ENCODE measurements around the gene RPTOR. TPM values are rescaled to one million over a fixed set of nuclear protein-coding genes. Genes with fewer than 3 reads are reported as not detected.

RPTOR gene
- total RNA-seq, 3 donors from 2014 or later (not counting 1 experiment from before 2014, with no cell fraction given) = 49.2 to 63.6 (median 55.4) TPM

DNA sequence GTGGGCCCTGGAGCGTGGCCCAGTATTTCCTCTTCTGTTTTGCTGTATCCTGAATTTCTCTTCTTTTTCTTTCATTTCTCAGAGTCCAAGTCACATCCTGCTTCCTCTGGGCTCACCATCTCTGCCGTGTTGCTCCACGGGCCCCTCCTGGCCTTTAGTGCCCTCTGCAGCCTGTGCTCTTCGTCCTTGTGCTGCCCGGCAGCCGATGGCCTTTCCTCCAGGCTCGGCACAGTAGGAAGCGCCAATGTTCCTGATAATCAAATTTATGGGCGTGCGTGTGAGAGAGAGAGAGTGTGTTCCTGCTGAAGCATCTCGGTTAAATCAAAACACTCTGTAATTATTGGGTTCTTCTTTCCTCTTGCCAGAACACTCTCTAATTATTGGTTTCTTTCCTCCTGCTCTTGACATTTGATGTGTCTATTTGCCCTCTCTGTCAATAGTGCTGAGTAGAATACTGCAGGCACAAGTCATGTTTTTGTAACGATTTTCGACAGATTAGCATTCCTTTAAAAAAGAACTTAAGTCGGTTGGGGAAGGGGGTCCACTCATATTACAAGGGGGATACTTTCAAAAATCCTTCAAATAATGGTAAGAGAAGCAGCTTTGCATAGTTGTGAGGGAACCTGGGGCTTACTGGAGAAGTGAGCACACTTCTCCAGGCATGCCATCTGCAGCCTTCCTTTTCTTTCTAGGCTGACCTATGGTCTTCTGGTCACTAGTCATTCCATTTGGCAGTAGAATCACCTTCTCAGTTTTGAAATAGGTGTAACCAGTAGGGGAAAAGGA lies 126.6 kb downstream of the RPTOR start:
- no peak for DNase-seq
- ATAC-seq = no peak
- Histone ChIP-seq H3K9me3 (ENCODE audit: control insufficient read depth, insufficient read depth, low read length) (no peaks in the 10 kb centered on the region), H3K27ac (ENCODE audit: low read length) (no peak overlapping the region), H3K27me3 (ENCODE audit: control insufficient read depth, insufficient read depth, low read length) (no peaks in the 10 kb centered on the region), H3K4me1 (ENCODE audit: control insufficient read depth, insufficient read depth, low read length) (peaks cover 8% of the 10 kb centered on the region), H3K4me3 (ENCODE audit: low read length) (no peak overlapping the region), H3K36me3 (ENCODE audit: control insufficient read depth, insufficient read depth, low read length) (no peaks in the 10 kb centered on the region)
- intact Hi-C loops (cut with micrococcal nuclease) = no loop called here
- no peak overlapping the region for H3K27ac Mint-ChIP-seq
- H3K9me3 Mint-ChIP-seq = no peaks in the 10 kb centered on the region
- peaks cover 36 to 47% of the 10 kb centered on the region in 2 donors for H3K4me1 Mint-ChIP-seq
- H3K4me3 Mint-ChIP-seq = no peak overlapping the region
- 94% methylated on average over 13 of the region's 14 CpGs for WGBS (ENCODE audit: insufficient coverage)
- H3K36me3 Mint-ChIP-seq = no peaks in the 10 kb centered on the region
- H3K27me3 Mint-ChIP-seq (ENCODE audit: low read depth in 2 of 2) = no peaks in the 10 kb centered on the region
- TF ChIP-seq, protein P1, sequence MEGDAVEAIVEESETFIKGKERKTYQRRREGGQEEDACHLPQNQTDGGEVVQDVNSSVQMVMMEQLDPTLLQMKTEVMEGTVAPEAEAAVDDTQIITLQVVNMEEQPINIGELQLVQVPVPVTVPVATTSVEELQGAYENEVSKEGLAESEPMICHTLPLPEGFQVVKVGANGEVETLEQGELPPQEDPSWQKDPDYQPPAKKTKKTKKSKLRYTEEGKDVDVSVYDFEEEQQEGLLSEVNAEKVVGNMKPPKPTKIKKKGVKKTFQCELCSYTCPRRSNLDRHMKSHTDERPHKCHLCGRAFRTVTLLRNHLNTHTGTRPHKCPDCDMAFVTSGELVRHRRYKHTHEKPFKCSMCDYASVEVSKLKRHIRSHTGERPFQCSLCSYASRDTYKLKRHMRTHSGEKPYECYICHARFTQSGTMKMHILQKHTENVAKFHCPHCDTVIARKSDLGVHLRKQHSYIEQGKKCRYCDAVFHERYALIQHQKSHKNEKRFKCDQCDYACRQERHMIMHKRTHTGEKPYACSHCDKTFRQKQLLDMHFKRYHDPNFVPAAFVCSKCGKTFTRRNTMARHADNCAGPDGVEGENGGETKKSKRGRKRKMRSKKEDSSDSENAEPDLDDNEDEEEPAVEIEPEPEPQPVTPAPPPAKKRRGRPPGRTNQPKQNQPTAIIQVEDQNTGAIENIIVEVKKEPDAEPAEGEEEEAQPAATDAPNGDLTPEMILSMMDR (IDR thresholded peaks at IDR 0.05) = no peak

DNA sequence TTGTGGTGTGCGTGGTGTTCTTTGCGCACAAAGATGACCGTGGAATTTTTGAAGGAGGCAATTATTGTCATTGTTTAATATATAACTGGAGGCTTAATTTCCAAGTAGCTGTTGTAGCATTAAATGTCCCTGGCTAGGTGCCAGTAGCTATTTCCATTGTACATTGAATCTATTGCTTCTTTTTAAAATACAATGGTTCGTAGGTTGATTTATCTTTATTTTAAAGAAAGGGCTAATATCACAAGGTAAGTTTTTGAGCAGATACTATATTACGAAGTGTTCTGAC lies 127.1 kb downstream of the RPTOR start:
- no peak overlapping the region for H3K27ac Mint-ChIP-seq
- peaks cover 38 to 45% of the 10 kb centered on the region in 2 donors for H3K4me1 Mint-ChIP-seq
- Histone ChIP-seq H3K4me1 (ENCODE audit: control insufficient read depth, insufficient read depth, low read length) (peaks cover 8% of the 10 kb centered on the region), H3K4me3 (ENCODE audit: low read length) (no peak overlapping the region), H3K27me3 (ENCODE audit: control insufficient read depth, insufficient read depth, low read length) (no peaks in the 10 kb centered on the region), H3K9me3 (ENCODE audit: control insufficient read depth, insufficient read depth, low read length) (no peaks in the 10 kb centered on the region), H3K27ac (ENCODE audit: low read length) (no peak overlapping the region), H3K36me3 (ENCODE audit: control insufficient read depth, insufficient read depth, low read length) (no peaks in the 10 kb centered on the region)
- H3K27me3 Mint-ChIP-seq (ENCODE audit: low read depth in 2 of 2) = no peaks in the 10 kb centered on the region
- no peaks in the 10 kb centered on the region for H3K9me3 Mint-ChIP-seq
- DNase-seq (no peak), ATAC-seq (no peak)
- H3K4me3 Mint-ChIP-seq = no peak overlapping the region
- H3K36me3 Mint-ChIP-seq = no peaks in the 10 kb centered on the region
- WGBS (ENCODE audit: insufficient coverage) = 98% methylated on average over 5 of the region's 5 CpGs
- intact Hi-C loops (cut with micrococcal nuclease) = no loop called here
- TF ChIP-seq, protein P1 (IDR thresholded peaks at IDR 0.05) = no peak

DNA sequence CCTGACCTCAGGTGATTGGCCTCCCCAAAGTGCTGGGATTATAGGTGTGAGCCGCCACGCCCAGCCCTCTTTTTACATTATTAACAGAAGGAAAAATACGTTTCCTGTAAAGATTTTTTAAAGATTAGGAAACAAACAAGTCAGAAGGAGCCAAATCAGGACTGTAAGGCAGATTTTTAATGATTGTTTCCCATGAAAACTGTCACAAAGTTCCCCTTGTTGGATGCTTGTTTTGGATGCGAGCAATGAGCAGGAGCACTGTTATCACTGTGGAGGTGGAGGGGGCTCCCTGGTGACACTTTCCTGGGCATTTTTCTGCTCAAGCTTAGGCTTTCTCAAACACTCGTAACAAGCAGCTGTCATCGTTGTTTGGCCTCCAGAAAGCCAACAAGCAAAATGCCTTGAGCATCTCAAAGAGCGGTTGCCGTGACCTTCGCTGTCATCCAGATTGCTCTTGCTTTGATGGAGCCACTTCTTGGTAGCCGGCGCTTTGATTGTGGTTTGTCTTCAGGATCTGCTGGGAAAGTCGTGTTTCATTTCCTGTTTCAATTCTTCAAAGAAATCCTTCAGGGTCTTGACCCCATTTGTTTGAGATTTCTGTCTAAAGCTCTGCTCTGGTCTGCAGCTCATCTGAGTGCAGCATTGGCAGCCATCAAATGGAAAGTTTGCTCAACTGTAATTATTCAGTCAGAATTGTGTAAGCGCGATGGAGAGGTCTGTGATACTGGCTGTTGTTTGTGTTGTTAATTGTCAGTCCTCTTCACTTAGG lies 128.7 kb downstream of the RPTOR start:
- intact Hi-C loops (cut with micrococcal nuclease) = no loop called here
- Histone ChIP-seq H3K4me1 (ENCODE audit: control insufficient read depth, insufficient read depth, low read length) (peaks cover 8% of the 10 kb centered on the region), H3K4me3 (ENCODE audit: low read length) (no peak overlapping the region), H3K27me3 (ENCODE audit: control insufficient read depth, insufficient read depth, low read length) (no peaks in the 10 kb centered on the region), H3K36me3 (ENCODE audit: control insufficient read depth, insufficient read depth, low read length) (no peaks in the 10 kb centered on the region), H3K27ac (ENCODE audit: low read length) (no peak overlapping the region), H3K9me3 (ENCODE audit: control insufficient read depth, insufficient read depth, low read length) (no peaks in the 10 kb centered on the region)
- 50% methylated on average over 13 of the region's 14 CpGs for WGBS (ENCODE audit: insufficient coverage)
- Mint-ChIP-seq H3K27ac (peak overlapping the region in 1 of 2 donors; percentile 8), H3K9me3 (no peaks in the 10 kb centered on the region), H3K4me3 (no peak overlapping the region), H3K4me1 (peaks cover 41 to 44% of the 10 kb centered on the region in 2 donors), H3K27me3 (ENCODE audit: low read depth in 2 of 2) (no peaks in the 10 kb centered on the region), H3K36me3 (no peaks in the 10 kb centered on the region)
- ATAC-seq (no peak), DNase-seq (peak in 1 of 2 donors; percentile 28)
- TF ChIP-seq, protein P1 (IDR thresholded peaks at IDR 0.05) = no peak
